Measurements from ENCODE around the gene CSGALNACT2.
"Not testable (repeated sequence)": the region's sequence is repeated elsewhere in the genome, so short reads cannot be mapped to it uniquely, and the experiment has no call there.

The CSGALNACT2 gene

DNA sequence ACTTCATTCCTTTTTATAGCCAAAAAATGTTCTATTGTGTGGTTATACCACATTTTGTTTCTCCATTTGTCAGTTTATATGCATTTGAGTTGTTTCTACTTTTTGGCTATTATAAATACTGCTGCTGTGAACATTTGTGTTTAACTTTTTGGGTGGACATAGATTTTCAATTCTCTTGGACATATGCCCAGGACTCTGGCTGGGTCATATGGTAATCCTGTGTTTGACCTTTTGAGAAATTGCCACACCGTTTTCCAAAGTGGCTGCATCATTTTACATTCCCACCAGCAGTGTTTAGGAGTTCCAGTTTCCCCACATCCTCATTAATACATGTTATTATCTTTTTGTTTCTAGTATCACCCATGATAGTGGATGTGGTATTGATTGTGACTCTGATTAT is 39.4 kb downstream of the CSGALNACT2 start:
- Histone ChIP-seq H3K27me3 (replicated peaks) (no peaks in the 10 kb centered on the region), H3K36me3 (replicated peaks) (peaks cover 41% of the 10 kb centered on the region), H3K27ac (no peak overlapping the region), H3K4me3 (ENCODE audit: low read depth, low read length) (no peak overlapping the region)
- no peak for DNase-seq
- TF ChIP-seq, protein P1, sequence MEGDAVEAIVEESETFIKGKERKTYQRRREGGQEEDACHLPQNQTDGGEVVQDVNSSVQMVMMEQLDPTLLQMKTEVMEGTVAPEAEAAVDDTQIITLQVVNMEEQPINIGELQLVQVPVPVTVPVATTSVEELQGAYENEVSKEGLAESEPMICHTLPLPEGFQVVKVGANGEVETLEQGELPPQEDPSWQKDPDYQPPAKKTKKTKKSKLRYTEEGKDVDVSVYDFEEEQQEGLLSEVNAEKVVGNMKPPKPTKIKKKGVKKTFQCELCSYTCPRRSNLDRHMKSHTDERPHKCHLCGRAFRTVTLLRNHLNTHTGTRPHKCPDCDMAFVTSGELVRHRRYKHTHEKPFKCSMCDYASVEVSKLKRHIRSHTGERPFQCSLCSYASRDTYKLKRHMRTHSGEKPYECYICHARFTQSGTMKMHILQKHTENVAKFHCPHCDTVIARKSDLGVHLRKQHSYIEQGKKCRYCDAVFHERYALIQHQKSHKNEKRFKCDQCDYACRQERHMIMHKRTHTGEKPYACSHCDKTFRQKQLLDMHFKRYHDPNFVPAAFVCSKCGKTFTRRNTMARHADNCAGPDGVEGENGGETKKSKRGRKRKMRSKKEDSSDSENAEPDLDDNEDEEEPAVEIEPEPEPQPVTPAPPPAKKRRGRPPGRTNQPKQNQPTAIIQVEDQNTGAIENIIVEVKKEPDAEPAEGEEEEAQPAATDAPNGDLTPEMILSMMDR (IDR thresholded peaks at IDR 0.05; ENCODE audit: low read depth, low read length, missing control alignments), result no peak
- in situ Hi-C loops (cut with HindIII; ENCODE audit: low pct_ligation_motif_present, low sequenced_read_pairs), result no loop called here

DNA sequence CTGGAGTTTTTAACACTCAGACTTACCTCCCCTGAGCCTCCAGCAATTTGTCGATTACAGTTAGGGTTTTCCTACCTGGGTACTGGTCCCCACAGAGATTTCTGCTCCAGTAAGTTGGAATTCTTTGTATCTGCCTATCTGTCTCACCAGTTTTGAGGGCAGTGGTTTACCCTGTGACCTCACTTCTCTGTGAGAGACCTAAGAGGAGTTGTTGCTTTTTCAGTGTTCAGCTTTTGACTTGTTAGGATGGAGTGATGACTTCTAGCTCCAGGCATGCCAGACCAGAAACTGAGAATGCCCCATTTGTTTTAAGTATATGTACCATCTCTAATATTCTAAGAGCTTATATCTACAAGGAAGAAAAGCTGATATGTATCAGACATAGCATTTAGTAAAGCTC is 42.9 kb downstream of the CSGALNACT2 start:
- TF ChIP-seq, protein P1 (IDR thresholded peaks at IDR 0.05; ENCODE audit: low read depth, low read length, missing control alignments), result no peak
- H3K36me3 ChIP-seq (replicated peaks), result peaks cover 32% of the 10 kb centered on the region
- no peak for DNase-seq
- no peak overlapping the region for H3K4me3 ChIP-seq (ENCODE audit: low read depth, low read length)
- in situ Hi-C loops (cut with HindIII; ENCODE audit: low pct_ligation_motif_present, low sequenced_read_pairs), result no loop called here
- H3K27ac ChIP-seq, result no peak overlapping the region
- no peaks in the 10 kb centered on the region for H3K27me3 ChIP-seq (replicated peaks)

DNA sequence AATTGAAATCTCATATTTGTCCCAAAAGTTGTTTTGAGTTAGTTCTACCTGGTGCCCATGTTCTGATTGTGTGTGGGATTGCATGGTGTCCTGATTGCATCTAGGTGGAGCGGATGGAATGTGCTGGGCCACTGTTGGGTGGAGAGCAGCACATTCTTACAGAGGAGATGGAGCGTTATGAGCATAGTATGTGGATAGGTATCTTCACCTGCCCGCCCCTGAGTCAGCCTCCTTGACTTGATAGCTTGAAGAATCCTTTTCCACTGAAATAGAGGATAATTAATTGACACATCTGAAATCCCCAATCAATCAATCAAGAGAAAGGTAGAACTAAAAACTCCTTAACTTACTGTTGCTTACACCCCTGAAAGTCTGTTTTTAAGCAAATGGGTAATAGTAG is 45.5 kb downstream of the CSGALNACT2 start:
- H3K27ac ChIP-seq; DNase-seq; in situ Hi-C loops (cut with HindIII; ENCODE audit: low pct_ligation_motif_present, low sequenced_read_pairs); H3K4me3 ChIP-seq (ENCODE audit: low read depth, low read length); H3K27me3 ChIP-seq (replicated peaks): not testable (repeated sequence)
- H3K36me3 ChIP-seq (replicated peaks), result peaks cover 22% of the 10 kb centered on the region

DNA sequence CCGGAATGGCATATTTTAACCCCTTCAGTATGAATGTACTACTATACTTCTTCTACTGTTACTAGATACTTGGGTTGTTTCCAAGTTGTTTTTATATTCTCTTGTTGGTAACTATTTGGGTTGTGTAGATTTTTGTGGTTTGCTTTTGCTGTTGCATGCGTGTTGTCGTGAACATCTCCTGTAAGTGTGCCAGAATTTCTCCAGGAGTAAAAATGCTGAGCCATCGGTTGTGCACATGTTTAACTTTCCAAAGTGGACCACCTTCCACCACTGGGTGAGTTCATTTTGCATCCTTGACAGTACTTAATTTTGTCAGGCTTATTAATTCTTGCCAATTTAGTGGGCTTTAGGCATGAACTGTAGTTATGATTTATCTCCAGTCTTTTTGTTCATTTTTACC is 47.9 kb downstream of the CSGALNACT2 start:
- in situ Hi-C loops (cut with HindIII; ENCODE audit: low pct_ligation_motif_present, low sequenced_read_pairs), result no loop called here
- no peak overlapping the region for H3K4me3 ChIP-seq (ENCODE audit: low read depth, low read length)
- H3K27me3 ChIP-seq (replicated peaks), result no peaks in the 10 kb centered on the region
- H3K27ac ChIP-seq, result no peak overlapping the region
- peaks cover 16% of the 10 kb centered on the region for H3K36me3 ChIP-seq (replicated peaks)
- DNase-seq, result no peak
- TF ChIP-seq, protein P1 (IDR thresholded peaks at IDR 0.05; ENCODE audit: low read depth, low read length, missing control alignments), result no peak

DNA sequence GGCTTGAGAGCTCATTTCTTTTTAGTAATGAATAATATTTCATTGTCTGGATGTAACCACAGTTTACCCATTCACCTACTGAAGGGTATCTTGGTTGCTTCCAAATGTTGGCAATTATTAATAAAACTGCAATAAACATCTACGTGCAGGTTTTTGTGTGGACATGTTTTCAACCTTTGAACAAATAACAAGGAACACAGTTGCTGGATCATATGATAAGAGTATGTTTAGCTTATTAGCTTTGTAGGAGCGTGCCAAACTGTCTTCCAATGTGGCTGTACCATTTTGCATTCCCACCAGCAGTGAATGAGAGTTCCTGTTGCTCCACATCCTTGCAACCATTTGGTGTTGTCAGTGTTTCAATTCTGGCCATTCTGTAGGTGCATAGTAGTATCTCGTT is 49.0 kb downstream of the CSGALNACT2 start:
- in situ Hi-C loops (cut with HindIII; ENCODE audit: low pct_ligation_motif_present, low sequenced_read_pairs), result no loop called here
- TF ChIP-seq, protein P1 (IDR thresholded peaks at IDR 0.05; ENCODE audit: low read depth, low read length, missing control alignments), result no peak
- DNase-seq, result no peak
- Histone ChIP-seq H3K36me3 (replicated peaks) (peaks cover 15% of the 10 kb centered on the region), H3K4me3 (ENCODE audit: low read depth, low read length) (no peak overlapping the region), H3K27ac (no peak overlapping the region), H3K27me3 (replicated peaks) (no peaks in the 10 kb centered on the region)

DNA sequence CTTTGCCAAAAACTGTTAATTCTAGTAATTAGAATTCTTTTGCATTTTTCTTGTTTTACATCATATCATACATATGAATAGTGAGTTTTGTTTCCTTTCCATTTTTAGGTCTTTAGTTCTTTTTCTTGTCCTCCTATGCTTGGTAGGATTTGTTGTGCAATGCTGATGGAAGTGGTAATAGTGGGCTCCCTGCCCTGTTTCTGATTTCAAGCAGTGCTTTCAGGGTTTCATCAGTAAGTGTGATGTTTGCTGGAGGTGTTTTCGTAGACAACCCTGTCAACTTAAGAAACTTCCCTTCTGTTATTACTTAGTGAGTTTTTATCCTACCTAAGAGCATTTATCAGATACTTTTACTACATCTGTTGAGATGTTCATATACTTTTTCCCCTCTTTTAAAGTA is 50.5 kb downstream of the CSGALNACT2 start:
- H3K4me3 ChIP-seq (ENCODE audit: low read depth, low read length), result no peak overlapping the region
- TF ChIP-seq, protein P1 (IDR thresholded peaks at IDR 0.05; ENCODE audit: low read depth, low read length, missing control alignments), result no peak
- DNase-seq, result no peak
- in situ Hi-C loops (cut with HindIII; ENCODE audit: low pct_ligation_motif_present, low sequenced_read_pairs), result no loop called here
- H3K36me3 ChIP-seq (replicated peaks), result peaks cover 9% of the 10 kb centered on the region
- H3K27me3 ChIP-seq (replicated peaks), result no peaks in the 10 kb centered on the region
- H3K27ac ChIP-seq, result no peak overlapping the region
